Measurements from ENCODE around the gene AKAP13.

Gene AKAP13

GRCh38 chr15:85419161-85419560 is 38.8 kb downstream of the AKAP13 start:
- no peaks in the 10 kb centered on the region for H3K36me3 ChIP-seq (ENCODE audit: insufficient read depth, low read depth, low read length)
- no peaks in the 10 kb centered on the region for H3K27me3 ChIP-seq (ENCODE audit: insufficient read depth, low read length)
- H3K9ac ChIP-seq (ENCODE audit: low read depth, low read length), result no peak overlapping the region
- H3K4me3 ChIP-seq (ENCODE audit: low read length), result no peak overlapping the region
- H3K9me3 ChIP-seq (ENCODE audit: insufficient read depth, low read depth, low read length), result no peaks in the 10 kb centered on the region
- no peak overlapping the region for H3K27ac ChIP-seq (ENCODE audit: low read length)
- 0 out of 2 replicates have a peak, but pooled peaks cover 2% of the 10 kb centered on the region for H3K4me1 ChIP-seq (ENCODE audit: insufficient read depth, low read length)

GRCh38 chr15:85421116-85421925 is 40.9 kb downstream of the AKAP13 start:
- no peak overlapping the region for H3K27ac ChIP-seq (ENCODE audit: low read length)

GRCh38 chr15:85422607-85423006 is 42.2 kb downstream of the AKAP13 start:
- H3K36me3 ChIP-seq (ENCODE audit: insufficient read depth, low read depth, low read length), result no peaks in the 10 kb centered on the region
- no peaks in the 10 kb centered on the region for H3K4me1 ChIP-seq (ENCODE audit: insufficient read depth, low read length)
- H3K9me3 ChIP-seq (ENCODE audit: insufficient read depth, low read depth, low read length), result no peaks in the 10 kb centered on the region
- no peak overlapping the region for H3K9ac ChIP-seq (ENCODE audit: low read depth, low read length)
- H3K27me3 ChIP-seq (ENCODE audit: insufficient read depth, low read length), result no peaks in the 10 kb centered on the region
- no peak overlapping the region for H3K4me3 ChIP-seq (ENCODE audit: low read length)
- H3K27ac ChIP-seq (ENCODE audit: low read length), result no peak overlapping the region

More at GRCh38 chr15:85421116-85421925, 40.9 kb downstream of the AKAP13 start:
- Histone ChIP-seq H3K27me3 (ENCODE audit: insufficient read depth, low read length) (no peaks in the 10 kb centered on the region), H3K4me3 (ENCODE audit: low read length) (no peak overlapping the region), H3K36me3 (ENCODE audit: insufficient read depth, low read depth, low read length) (no peaks in the 10 kb centered on the region), H3K9me3 (ENCODE audit: insufficient read depth, low read depth, low read length) (no peaks in the 10 kb centered on the region), H3K4me1 (ENCODE audit: insufficient read depth, low read length) (no peaks in the 10 kb centered on the region), H3K9ac (ENCODE audit: low read depth, low read length) (no peak overlapping the region)

GRCh38 chr15:85423256-85423655 is 42.9 kb downstream of the AKAP13 start:
- no peak overlapping the region for H3K4me3 ChIP-seq (ENCODE audit: low read length)
- no peaks in the 10 kb centered on the region for H3K9me3 ChIP-seq (ENCODE audit: insufficient read depth, low read depth, low read length)
- H3K36me3 ChIP-seq (ENCODE audit: insufficient read depth, low read depth, low read length), result no peaks in the 10 kb centered on the region
- H3K27ac ChIP-seq (ENCODE audit: low read length), result no peak overlapping the region
- H3K27me3 ChIP-seq (ENCODE audit: insufficient read depth, low read length), result no peaks in the 10 kb centered on the region
- no peaks in the 10 kb centered on the region for H3K4me1 ChIP-seq (ENCODE audit: insufficient read depth, low read length)
- H3K9ac ChIP-seq (ENCODE audit: low read depth, low read length), result no peak overlapping the region

GRCh38 chr15:85424154-85424553 is 43.8 kb downstream of the AKAP13 start:
- no peak overlapping the region for H3K27ac ChIP-seq (ENCODE audit: low read length)
- 0 out of 2 replicates have a peak, but pooled peaks cover under 1% of the 10 kb centered on the region for H3K4me1 ChIP-seq (ENCODE audit: insufficient read depth, low read length)
- no peak overlapping the region for H3K9ac ChIP-seq (ENCODE audit: low read depth, low read length)
- H3K27me3 ChIP-seq (ENCODE audit: insufficient read depth, low read length), result no peaks in the 10 kb centered on the region
- no peaks in the 10 kb centered on the region for H3K36me3 ChIP-seq (ENCODE audit: insufficient read depth, low read depth, low read length)
- no peaks in the 10 kb centered on the region for H3K9me3 ChIP-seq (ENCODE audit: insufficient read depth, low read depth, low read length)
- H3K4me3 ChIP-seq (ENCODE audit: low read length), result no peak overlapping the region

GRCh38 chr15:85426481-85426880 is 46.1 kb downstream of the AKAP13 start:
- Histone ChIP-seq H3K4me1 (ENCODE audit: insufficient read depth, low read length) (peaks cover 19% of the 10 kb centered on the region), H3K27me3 (ENCODE audit: insufficient read depth, low read length) (no peaks in the 10 kb centered on the region), H3K36me3 (ENCODE audit: insufficient read depth, low read depth, low read length) (no peaks in the 10 kb centered on the region), H3K4me3 (ENCODE audit: low read length) (no peak overlapping the region), H3K9ac (ENCODE audit: low read depth, low read length) (no peak overlapping the region), H3K9me3 (ENCODE audit: insufficient read depth, low read depth, low read length) (no peaks in the 10 kb centered on the region), H3K27ac (ENCODE audit: low read length) (no peak overlapping the region)

GRCh38 chr15:85427286-85428028 is 47.1 kb downstream of the AKAP13 start:
- no peaks in the 10 kb centered on the region for H3K27me3 ChIP-seq (ENCODE audit: insufficient read depth, low read length)
- H3K27ac ChIP-seq (ENCODE audit: low read length), result no peak overlapping the region
- no peak overlapping the region for H3K9ac ChIP-seq (ENCODE audit: low read depth, low read length)
- H3K4me1 ChIP-seq (ENCODE audit: insufficient read depth, low read length), result peaks cover 19% of the 10 kb centered on the region
- no peaks in the 10 kb centered on the region for H3K9me3 ChIP-seq (ENCODE audit: insufficient read depth, low read depth, low read length)
- H3K4me3 ChIP-seq (ENCODE audit: low read length), result no peak overlapping the region
- H3K36me3 ChIP-seq (ENCODE audit: insufficient read depth, low read depth, low read length), result no peaks in the 10 kb centered on the region

GRCh38 chr15:85429522-85429921 is 49.1 kb downstream of the AKAP13 start:
- Histone ChIP-seq H3K4me3 (ENCODE audit: low read length) (no peak overlapping the region), H3K9ac (ENCODE audit: low read depth, low read length) (no peak overlapping the region), H3K36me3 (ENCODE audit: insufficient read depth, low read depth, low read length) (no peaks in the 10 kb centered on the region), H3K27me3 (ENCODE audit: insufficient read depth, low read length) (no peaks in the 10 kb centered on the region), H3K27ac (ENCODE audit: low read length) (no peak overlapping the region), H3K9me3 (ENCODE audit: insufficient read depth, low read depth, low read length) (no peaks in the 10 kb centered on the region), H3K4me1 (ENCODE audit: insufficient read depth, low read length) (peaks cover 19% of the 10 kb centered on the region)

GRCh38 chr15:85430406-85431204 is 50.2 kb downstream of the AKAP13 start:
- H3K4me3 ChIP-seq (ENCODE audit: low read length), result no peak overlapping the region
- H3K9me3 ChIP-seq (ENCODE audit: insufficient read depth, low read depth, low read length), result no peaks in the 10 kb centered on the region
- H3K4me1 ChIP-seq (ENCODE audit: insufficient read depth, low read length), result peaks cover 19% of the 10 kb centered on the region
- H3K27ac ChIP-seq (ENCODE audit: low read length), result no peak overlapping the region
- no peaks in the 10 kb centered on the region for H3K36me3 ChIP-seq (ENCODE audit: insufficient read depth, low read depth, low read length)
- H3K9ac ChIP-seq (ENCODE audit: low read depth, low read length), result no peak overlapping the region
- no peaks in the 10 kb centered on the region for H3K27me3 ChIP-seq (ENCODE audit: insufficient read depth, low read length)

- Histone ChIP-seq H3K36me3 (ENCODE audit: insufficient read depth, low read depth, low read length) (no peaks in the 10 kb centered on the region), H3K27me3 (ENCODE audit: insufficient read depth, low read length) (no peaks in the 10 kb centered on the region), H3K27ac (ENCODE audit: low read length) (no peak overlapping the region), H3K4me1 (ENCODE audit: insufficient read depth, low read length) (peaks cover 20% of the 10 kb centered on the region), H3K9ac (ENCODE audit: low read depth, low read length) (no peak overlapping the region), H3K4me3 (ENCODE audit: low read length) (no peak overlapping the region), H3K9me3 (ENCODE audit: insufficient read depth, low read depth, low read length) (no peaks in the 10 kb centered on the region)
These were observed 59.6 kb downstream of the AKAP13 start for GRCh38 chr15:85439996-85440395.

GRCh38 chr15:85440451-85440850 is 60.0 kb downstream of the AKAP13 start:
- H3K27ac ChIP-seq (ENCODE audit: low read length), result no peak overlapping the region
- H3K9me3 ChIP-seq (ENCODE audit: insufficient read depth, low read depth, low read length), result no peaks in the 10 kb centered on the region
- no peak overlapping the region for H3K9ac ChIP-seq (ENCODE audit: low read depth, low read length)
- peaks cover 24% of the 10 kb centered on the region for H3K4me1 ChIP-seq (ENCODE audit: insufficient read depth, low read length)
- no peak overlapping the region for H3K4me3 ChIP-seq (ENCODE audit: low read length)
- H3K27me3 ChIP-seq (ENCODE audit: insufficient read depth, low read length), result no peaks in the 10 kb centered on the region
- no peaks in the 10 kb centered on the region for H3K36me3 ChIP-seq (ENCODE audit: insufficient read depth, low read depth, low read length)

Measured in iPS-20b (cell line).